CD4-positive, alpha-beta T cell treated with Interleukin-21 for 1 hour (primary cell): ENCODE results near the gene PRUNE2.

Experiments used
- DNase-seq: peaks from one replicate; pipeline ENCODE4 v3.0.0-alpha.2; 2020

The PRUNE2 gene

DNA sequence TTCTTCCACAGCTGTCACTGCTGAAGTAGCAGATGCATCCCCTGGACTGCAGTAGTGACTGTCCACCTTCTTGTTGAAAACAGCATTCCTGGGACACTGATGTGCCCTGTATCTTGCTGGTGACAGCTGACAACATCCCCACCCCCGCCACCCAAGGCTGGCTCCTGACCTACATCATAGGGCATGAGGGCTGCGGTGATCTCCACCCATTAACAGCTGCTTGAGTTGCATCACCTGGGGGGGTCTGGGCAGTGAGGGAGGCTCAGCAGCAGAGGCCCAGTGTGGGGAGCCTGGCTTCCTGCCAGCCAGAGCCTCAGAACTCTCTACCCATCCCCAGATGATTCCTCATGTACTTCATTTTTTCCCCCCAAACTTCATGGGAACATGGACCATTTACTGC, 4.1 kb downstream of the PRUNE2 start:
- DNase-seq: no peak

GRCh38 chr9:76900884-76901440, 5.0 kb downstream of the PRUNE2 start:
- no peak for DNase-seq

- no peak for DNase-seq
Observed at GRCh38 chr9:76898786-76899185, 7.1 kb downstream of the PRUNE2 start.

DNA sequence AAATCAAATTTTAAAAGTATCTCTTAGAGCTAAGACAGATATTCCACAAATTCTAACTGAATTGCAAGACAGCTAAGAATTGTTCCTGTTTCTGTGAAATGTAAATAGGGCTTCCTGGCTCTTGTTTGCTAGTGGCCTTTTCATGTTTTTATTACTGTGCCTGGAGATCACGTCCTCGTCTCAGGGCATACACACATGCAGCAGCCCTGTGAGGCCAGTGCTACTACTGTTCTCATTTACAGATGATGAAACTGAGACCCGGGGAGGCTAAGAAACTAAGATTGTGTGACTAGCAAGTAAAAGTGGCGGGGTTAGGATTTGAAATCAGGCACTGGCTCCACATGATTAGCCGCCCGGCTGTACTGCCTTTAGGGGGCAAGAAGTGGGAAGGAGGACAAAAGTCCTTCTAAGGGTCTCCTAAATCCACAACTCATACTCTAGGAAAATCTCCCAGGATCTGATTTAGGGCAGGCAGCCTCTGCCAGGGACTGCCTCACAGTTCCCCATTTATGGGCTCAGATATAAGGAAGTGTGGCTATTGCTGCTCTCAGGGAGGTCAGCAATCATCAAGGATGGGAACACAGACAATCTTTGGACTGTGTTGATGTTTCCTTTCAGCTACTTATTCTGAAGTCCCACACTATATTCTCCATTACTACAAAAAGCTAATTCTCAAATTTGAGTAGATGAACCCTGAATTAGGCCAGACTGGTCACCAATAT, 7.9 kb downstream of the PRUNE2 start:
- no peak for DNase-seq

DNA sequence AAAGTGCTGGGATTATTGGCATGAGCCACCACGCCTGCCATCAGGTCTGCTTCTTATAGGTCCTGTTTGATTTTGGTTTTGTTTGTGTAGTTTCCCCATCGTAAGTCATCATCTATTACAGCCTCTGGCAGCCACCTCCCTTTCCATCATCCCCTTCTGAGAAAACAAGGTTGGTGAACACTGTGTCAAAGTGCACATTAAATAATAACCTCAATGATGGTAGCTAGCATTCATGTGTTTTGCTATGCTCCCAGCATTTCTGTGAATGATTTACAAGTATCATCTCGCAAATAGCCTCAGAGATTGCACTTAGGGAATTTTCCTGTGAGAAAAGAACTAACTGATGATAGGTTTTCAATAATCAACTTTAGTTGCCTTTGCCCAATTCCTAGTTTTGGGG, 9.9 kb downstream of the PRUNE2 start:
- no peak for DNase-seq

GRCh38 chr9:76895186-76895585, 10.7 kb downstream of the PRUNE2 start:
- DNase-seq: no peak

DNA sequence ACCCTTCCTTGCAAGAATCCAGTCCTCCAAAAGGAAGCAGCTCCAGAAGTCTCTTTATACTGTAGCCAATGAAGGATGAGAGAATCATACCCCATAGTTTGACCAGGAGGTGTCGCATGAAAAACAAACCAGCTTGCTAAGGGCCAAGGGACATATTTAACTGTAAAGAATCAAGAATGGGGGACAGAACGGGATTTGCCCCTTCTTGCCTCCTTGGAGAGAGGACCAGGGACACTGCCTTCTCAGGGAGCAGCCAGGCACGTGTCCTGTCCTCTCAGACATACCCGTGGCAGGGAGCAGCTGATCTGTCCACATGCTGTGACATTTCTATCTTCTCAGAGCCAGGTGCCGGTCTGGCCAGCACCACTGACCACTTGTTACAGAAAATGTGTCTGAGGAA, 11.7 kb downstream of the PRUNE2 start:
- DNase-seq: no peak

GRCh38 chr9:76893395-76893932, 12.4 kb downstream of the PRUNE2 start:
- DNase-seq: no peak

GRCh38 chr9:76891874-76892273, 14.0 kb downstream of the PRUNE2 start:
- no peak for DNase-seq

DNA sequence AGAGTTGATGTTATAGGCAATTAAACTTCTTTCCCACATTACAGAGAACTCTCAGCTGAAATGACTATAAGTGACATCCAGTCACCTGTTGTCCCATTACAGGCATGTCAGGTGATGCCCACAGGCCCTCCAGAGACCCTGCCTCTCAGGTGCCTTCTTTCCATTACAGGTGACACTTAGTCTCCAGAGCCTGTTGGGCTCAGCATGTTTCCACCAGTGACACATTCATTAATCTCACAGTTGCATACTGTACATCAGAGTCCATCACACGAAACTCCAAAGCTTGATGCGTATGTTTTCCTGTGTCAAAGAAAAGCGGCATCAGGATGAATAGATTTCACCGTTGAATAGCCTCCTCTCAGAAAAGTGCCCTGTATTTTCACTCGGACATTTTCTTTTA, 14.6 kb downstream of the PRUNE2 start:
- DNase-seq: no peak

DNA sequence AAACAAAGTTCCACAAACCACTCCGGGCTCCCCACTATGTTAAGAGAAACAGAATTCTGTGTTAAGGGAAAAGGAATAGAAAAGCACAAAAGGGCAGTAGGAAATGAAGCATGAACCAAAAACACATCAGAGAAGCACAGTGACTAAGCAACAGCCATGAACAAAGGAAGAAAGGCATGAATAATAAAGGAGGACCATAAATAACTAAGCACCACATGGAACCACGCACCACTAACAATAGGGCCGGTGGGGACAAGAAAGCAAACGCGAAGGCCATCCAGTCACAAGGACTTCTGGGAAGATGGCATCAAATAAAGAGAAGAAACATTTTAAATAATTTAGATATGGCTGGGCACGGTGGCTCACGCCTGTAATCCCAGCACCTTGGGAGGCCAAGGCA, 18.0 kb downstream of the PRUNE2 start:
- no peak for DNase-seq

DNA sequence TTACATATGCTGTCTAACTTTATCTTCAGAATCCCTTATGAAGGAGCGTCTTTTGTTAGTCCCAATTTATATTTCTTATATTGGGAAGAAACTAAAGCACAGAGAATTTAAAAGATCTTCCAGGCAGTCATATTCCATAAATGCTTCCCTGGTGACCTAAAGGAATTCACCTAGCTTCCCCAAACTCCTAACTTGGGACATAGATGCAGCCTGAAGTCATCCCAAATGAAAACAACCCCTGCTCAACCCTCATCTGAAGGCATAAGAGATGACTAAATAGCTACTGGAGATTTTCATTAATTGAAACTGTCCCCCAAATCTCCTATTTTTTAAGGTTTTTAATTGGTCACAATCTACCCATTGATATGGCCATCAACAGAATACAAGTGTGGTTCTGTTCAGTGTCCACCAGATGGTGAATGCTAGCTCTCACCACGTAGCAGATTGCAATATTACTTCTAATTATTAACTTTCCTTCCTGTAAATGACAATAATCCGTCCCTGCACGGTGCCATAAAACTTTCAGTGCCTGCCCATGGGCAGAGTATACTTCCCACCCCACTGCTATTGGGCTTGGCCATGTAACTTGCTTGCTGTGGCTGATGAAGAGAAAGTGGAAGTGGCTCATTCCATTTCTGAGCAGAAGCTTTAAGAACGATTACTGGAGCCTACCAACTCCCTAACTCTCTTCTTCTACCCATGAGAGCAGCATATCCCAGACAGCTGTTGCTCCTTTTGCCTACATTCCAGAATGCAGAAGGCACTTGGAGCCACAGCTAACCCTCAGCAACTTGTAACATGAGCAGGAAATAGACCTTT, 18.7 kb downstream of the PRUNE2 start:
- no peak for DNase-seq

GRCh38 chr9:76886318-76886717, 19.6 kb downstream of the PRUNE2 start:
- no peak for DNase-seq

DNA sequence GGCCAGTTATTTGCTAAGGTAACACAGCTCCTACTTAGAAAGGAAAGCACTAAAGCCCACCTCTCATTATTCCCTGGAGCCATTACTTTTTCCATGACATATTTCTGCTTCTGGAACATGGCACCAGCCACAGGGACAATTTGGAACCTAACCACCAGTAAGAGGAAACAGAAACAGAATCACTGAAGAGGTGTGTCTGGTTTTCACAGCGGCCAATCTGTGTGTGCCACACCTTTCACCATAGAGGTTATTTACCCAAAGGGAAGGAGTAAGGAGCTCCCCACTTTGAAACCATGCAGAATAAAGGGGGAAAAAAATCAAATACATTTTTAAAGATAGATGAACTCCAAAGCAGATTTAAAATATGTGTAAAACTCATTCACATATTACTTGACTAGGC, 21.1 kb downstream of the PRUNE2 start:
- no peak for DNase-seq

DNA sequence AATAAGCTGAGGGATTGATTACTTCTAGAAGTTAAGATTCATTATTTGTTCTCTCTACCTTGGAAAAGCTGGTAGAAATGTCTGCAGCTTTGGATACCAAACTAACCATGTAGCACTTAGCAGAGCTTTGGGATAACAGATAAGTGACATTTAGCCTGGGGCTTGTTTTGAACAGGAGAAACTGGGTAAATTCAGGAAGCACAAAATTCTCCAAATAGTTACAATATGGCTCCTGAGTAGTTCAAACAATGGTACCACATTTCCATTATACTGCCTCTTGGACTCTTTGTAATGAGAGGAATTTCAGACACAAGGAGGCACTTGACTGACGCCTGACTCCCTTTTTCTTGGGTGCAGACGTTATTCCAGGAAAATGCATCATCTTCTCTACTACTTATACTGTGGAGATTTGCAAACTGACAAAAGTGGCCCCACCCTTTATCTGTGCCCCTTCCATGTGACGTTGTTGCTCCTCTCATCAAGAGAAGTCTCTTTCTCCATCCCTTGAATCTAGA, 22.5 kb downstream of the PRUNE2 start:
- DNase-seq: no peak

GRCh38 chr9:76882686-76883085, 23.2 kb downstream of the PRUNE2 start:
- no peak for DNase-seq

DNA sequence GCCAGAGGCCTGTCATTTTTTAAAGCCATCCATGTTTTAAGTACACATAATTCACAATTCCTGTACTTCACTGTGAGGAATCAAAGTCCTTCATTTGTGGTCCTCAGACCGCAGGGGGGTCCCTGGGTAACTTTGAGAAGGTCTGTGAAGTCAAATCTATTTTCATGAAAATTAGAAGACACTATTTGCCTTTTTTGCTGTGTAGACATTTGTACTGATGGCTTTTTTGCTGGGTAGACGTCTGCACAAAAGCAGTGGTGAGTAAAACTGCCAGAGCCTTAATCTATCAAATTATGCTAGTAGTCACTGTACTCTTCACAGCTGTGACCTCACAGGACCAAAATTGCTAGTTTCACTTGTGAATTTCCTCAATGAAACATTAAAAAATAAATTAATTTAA, 25.7 kb downstream of the PRUNE2 start:
- DNase-seq: no peak

DNA sequence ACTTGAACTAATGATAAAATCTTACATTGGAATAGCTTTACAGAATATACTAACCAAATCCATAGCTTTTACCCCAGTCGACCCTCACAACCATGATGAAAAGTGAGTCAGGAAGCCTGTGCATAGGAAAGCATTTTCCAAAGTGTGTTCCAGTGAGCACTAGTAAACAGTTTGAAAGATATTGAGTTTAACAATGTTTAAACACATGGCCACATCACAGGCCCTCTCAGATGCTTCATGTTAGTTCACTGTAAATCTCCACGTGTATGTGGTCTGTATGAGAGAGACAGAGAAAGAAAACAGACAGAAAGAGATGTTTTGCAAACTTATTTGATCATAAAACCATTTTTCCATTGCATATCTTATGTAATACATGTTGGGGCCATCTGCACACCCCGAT, 27.0 kb downstream of the PRUNE2 start:
- no peak for DNase-seq

GRCh38 chr9:76877961-76878360, 28.0 kb downstream of the PRUNE2 start:
- DNase-seq: no peak

GRCh38 chr9:76876098-76876497, 29.8 kb downstream of the PRUNE2 start:
- no peak for DNase-seq

DNA sequence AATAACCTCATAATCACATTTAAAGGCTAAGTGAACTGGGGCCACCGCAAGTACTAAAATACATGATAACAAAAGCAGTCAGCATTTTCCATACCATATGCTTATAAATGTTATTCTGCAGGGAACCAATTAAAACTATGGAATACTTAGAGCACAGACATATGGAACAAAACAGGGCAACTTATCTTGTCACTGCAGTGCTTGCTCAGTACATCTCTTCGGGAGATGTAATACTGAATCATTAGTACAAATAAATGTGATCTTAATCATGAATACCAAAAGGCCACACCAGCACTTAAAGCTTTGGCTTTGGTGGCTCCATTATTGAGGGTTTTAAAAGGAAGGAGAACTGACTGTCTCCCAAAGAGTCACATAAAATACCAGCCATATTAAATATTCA, 32.1 kb downstream of the PRUNE2 start:
- DNase-seq: no peak

GRCh38 chr9:76873056-76873792, 32.7 kb downstream of the PRUNE2 start:
- no peak for DNase-seq

GRCh38 chr9:76868897-76869296, 37.0 kb downstream of the PRUNE2 start:
- DNase-seq: no peak
